MCF 10A (cell line): ENCODE measurements around the gene BMPER. TPM values are rescaled to one million over a fixed set of nuclear protein-coding genes. Genes with fewer than 3 reads are reported as not detected.

Source experiments
- BruUV-seq: library from RNA; stranded (reverse); fragments of 400-500 nt; replicated peaks from 2 replicates; lab custom pipeline; 2021; lab: Mats Ljungman, UMichigan
- CTCF ChIA-PET: fragments of 300-600 bp; sonication (Branson Sonifier 250); formaldehyde crosslinking; extraction: SDS; loops from one replicate; lab custom pipeline; 2021; ENCODE audit warnings: antibody characterized with exemption, inconsistent platforms; lab: Yijun Ruan, JAX
- POLR2A ChIA-PET: fragments of 300-600, 350-650 bp; sonication (Branson Sonifier 250); formaldehyde crosslinking; extraction: SDS; loops from one replicate; lab custom pipeline; 2020; ENCODE audit warnings: antibody characterized with exemption, inconsistent platforms; lab: Yijun Ruan, JAX
- DNase-seq: peaks from one replicate; pipeline ENCODE4 v3.0.0-alpha.2; 2018; ENCODE audit not compliant: unreplicated experiment
- H3K27ac Mint-ChIP-seq: one replicate; pipeline ENCODE4 v1.8.0; 2022; ENCODE audit warnings: mild to moderate bottlenecking, low read depth, mixed read lengths; ENCODE audit not compliant: unreplicated experiment
- H3K27me3 Mint-ChIP-seq: one replicate; pipeline ENCODE4 v1.8.0; 2022; ENCODE audit warnings: mixed read lengths; ENCODE audit not compliant: insufficient read depth, unreplicated experiment
- H3K36me3 Mint-ChIP-seq: one replicate; pipeline ENCODE4 v1.8.0; 2022; ENCODE audit warnings: mild to moderate bottlenecking, moderate library complexity, mixed read lengths; ENCODE audit not compliant: insufficient read depth, unreplicated experiment
- H3K4me1 Mint-ChIP-seq: one replicate; pipeline ENCODE4 v1.8.0; 2022; ENCODE audit warnings: mixed read lengths; ENCODE audit not compliant: insufficient read depth, unreplicated experiment
- H3K4me3 Mint-ChIP-seq: one replicate; pipeline ENCODE4 v1.8.0; 2022; ENCODE audit warnings: mild to moderate bottlenecking, moderate library complexity, mixed read lengths; ENCODE audit not compliant: unreplicated experiment
- H3K9me3 Mint-ChIP-seq: one replicate; pipeline ENCODE4 v1.8.0; 2022; ENCODE audit warnings: mixed read lengths; ENCODE audit not compliant: unreplicated experiment
- intact Hi-C: fragments of 100-400 bp; cut with micrococcal nuclease; formaldehyde crosslinking; loops from 2 replicates; pipeline ENCODE4 v1.14.1; 2022
- total RNA-seq: library from RNA; stranded (reverse); gene quantifications from 2 replicates; pipeline ENCODE4 v1.2.3, GENCODE V29; 2022
- TF ChIP-seq, protein P1 (sequence below): fragments of 200-600 bp; IDR thresholded peaks from one replicate; pipeline ENCODE4 v1.8.0; 2022; ENCODE audit warnings: antibody characterized with exemption, mild to moderate bottlenecking; ENCODE audit not compliant: unreplicated experiment

BMPER gene
- total RNA-seq, 1 experiment from 2014 or later, result 0.40 TPM

DNA sequence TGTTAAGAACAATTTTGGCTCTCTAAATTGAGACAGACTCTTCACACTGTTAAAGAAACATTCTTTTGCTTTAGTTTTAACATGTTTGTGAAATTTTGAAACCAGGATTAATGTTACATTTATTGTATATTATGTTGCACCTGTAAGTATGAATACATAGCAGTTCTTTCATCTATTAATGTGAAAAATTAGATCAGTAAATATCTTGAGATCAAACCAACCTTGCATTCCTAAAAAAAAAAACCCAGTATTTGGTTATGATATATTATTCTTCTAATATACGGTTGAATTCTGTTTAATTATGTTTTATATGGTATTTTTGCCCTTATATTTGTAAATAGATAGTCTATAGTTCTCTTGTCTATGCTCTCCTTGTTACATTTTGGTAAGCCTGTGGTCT, 219.4 kb downstream of the BMPER start:
- peaks cover 6% of the 10 kb centered on the region for H3K9me3 Mint-ChIP-seq
- TF ChIP-seq, protein P1, sequence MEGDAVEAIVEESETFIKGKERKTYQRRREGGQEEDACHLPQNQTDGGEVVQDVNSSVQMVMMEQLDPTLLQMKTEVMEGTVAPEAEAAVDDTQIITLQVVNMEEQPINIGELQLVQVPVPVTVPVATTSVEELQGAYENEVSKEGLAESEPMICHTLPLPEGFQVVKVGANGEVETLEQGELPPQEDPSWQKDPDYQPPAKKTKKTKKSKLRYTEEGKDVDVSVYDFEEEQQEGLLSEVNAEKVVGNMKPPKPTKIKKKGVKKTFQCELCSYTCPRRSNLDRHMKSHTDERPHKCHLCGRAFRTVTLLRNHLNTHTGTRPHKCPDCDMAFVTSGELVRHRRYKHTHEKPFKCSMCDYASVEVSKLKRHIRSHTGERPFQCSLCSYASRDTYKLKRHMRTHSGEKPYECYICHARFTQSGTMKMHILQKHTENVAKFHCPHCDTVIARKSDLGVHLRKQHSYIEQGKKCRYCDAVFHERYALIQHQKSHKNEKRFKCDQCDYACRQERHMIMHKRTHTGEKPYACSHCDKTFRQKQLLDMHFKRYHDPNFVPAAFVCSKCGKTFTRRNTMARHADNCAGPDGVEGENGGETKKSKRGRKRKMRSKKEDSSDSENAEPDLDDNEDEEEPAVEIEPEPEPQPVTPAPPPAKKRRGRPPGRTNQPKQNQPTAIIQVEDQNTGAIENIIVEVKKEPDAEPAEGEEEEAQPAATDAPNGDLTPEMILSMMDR, result no peak
- CTCF ChIA-PET, result interaction anchor here (0.9 to 1.2 kb wide), 2 partner anchors 11 to 12 kb away, joined by 3 to 4 read pairs; no protein-coding TSS in a partner anchor
- POLR2A ChIA-PET, result no interaction called here
- no peak overlapping the region for H3K27ac Mint-ChIP-seq
- no peak overlapping the region for H3K4me3 Mint-ChIP-seq
- DNase-seq, result no peak
- H3K36me3 Mint-ChIP-seq, result no peaks in the 10 kb centered on the region
- H3K4me1 Mint-ChIP-seq, result no peaks in the 10 kb centered on the region
- BruUV-seq, result no TSS peak
- H3K27me3 Mint-ChIP-seq, result no peaks in the 10 kb centered on the region
- intact Hi-C loops, result no loop called here

DNA sequence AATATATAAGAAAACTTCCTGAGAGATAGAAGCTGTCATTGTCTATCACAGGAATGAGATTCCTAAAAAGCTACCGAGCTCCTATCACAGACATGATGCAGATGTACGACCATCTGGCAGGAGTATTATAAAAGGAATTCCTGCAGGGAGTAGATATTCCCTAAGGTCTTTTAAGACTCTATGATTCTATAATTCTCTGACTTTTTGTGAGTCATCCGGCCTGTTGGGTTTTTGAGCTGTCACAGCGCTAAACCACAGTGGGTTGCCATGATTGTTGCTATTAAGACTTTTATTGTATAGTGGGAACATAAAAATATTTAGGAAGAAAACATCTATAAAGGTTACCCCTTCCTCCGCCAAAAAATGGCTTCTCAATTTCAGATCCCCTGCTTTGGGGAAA, 223.4 kb downstream of the BMPER start:
- intact Hi-C loops, result no loop called here
- TF ChIP-seq, protein P1, result no peak
- Mint-ChIP-seq H3K4me1 (peaks cover 22% of the 10 kb centered on the region), H3K27ac (no peak overlapping the region), H3K4me3 (no peak overlapping the region), H3K27me3 (no peaks in the 10 kb centered on the region), H3K9me3 (peaks cover 6% of the 10 kb centered on the region), H3K36me3 (no peaks in the 10 kb centered on the region)
- ChIA-PET CTCF (interaction anchor here (0.6 to 1.2 kb wide), 4 partner anchors 10 to 192 kb away, joined by 3 to 6 read pairs (median 4); no protein-coding TSS in a partner anchor), POLR2A (no interaction called here)
- peak; percentile 20 for DNase-seq
- no TSS peak for BruUV-seq

DNA sequence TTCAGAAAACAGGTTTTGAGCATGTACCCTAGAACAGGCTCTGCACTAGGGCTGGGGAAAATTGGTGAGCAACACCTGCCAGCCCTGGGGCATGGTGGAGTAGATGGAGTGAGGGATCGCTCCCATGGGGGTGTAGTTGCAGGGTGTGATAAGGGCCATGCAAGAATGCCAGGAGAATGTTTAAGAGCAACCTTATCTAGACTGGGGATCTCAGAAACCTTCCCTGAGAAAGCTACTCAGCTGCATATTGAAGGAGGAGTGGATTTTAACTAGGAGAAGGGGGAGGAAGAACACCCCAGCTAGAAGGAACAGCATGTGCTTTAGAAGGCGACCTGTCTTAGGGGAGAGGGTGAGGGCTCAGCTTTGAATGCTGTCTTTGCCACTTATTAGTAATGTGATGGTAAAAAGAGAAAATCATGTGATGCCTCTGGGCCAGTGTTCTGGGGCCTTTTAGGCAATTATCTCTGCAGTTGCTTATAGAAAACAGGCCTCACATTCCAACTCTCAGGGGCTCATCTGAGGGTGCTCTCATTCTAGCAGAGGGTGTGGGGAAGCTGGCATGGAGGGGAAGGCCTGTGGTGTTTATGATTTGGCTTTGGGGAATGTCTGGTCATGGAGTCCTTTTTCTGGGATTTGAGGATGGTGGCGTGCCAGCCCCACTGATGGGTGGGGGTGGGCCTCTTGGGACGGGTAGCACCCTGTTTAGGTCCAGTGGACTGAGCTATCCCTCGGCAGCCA, 225.4 kb downstream of the BMPER start:
- Mint-ChIP-seq H3K36me3 (no peaks in the 10 kb centered on the region), H3K27ac (no peak overlapping the region), H3K9me3 (peaks cover 6% of the 10 kb centered on the region), H3K4me3 (no peak overlapping the region), H3K4me1 (peaks cover 36% of the 10 kb centered on the region), H3K27me3 (no peaks in the 10 kb centered on the region)
- BruUV-seq, result no TSS peak
- ChIA-PET CTCF (interaction anchor here (1.0 to 1.5 kb wide), 3 partner anchors 11 to 190 kb away, joined by 3 to 4 read pairs (median 3); no protein-coding TSS in a partner anchor), POLR2A (no interaction called here)
- intact Hi-C loops, result no loop called here
- DNase-seq, result no peak
- TF ChIP-seq, protein P1, result no peak

DNA sequence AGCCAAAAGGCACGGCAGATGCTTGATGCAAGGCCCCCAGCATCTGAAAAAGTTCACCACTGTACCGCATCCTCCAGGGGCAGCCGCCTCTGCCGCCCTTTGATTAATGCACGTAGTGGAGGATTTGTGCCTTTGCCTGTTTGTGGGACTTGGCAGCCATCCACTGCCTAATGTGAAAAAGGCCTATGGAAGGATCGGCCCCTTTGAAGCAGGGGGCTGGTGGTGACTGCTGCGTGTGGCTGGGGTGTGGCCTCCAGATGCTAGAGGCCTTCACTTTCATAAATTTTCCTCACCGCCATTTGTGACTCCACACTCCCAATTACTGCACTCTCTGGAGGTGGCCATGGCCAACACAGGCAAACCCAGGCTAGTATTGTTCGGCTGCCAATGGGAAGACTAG, 226.0 kb downstream of the BMPER start:
- peaks cover 42% of the 10 kb centered on the region for H3K4me1 Mint-ChIP-seq
- H3K36me3 Mint-ChIP-seq, result no peaks in the 10 kb centered on the region
- no peaks in the 10 kb centered on the region for H3K27me3 Mint-ChIP-seq
- DNase-seq, result no peak
- TF ChIP-seq, protein P1, result no peak
- peaks cover 6% of the 10 kb centered on the region for H3K9me3 Mint-ChIP-seq
- CTCF ChIA-PET, result interaction anchor here (1.0 to 1.5 kb wide), 2 partner anchors 40 to 189 kb away, joined by 3 to 4 read pairs; no protein-coding TSS in a partner anchor
- POLR2A ChIA-PET, result no interaction called here
- H3K4me3 Mint-ChIP-seq, result no peak overlapping the region
- BruUV-seq, result no TSS peak
- no peak overlapping the region for H3K27ac Mint-ChIP-seq
- intact Hi-C loops, result no loop called here
